Jurkat, Clone E6-1 (cell line): ENCODE results near the gene UPF1.
A peak's percentile ranks its signal among the peaks of the same experiment; 100 is the strongest.
"Not testable (repeated sequence)": the region's sequence is repeated elsewhere in the genome, so short reads cannot be mapped to it uniquely, and the experiment has no call there.

ENCODE experiments used
- DNase-seq: peaks from one replicate; pipeline ENCODE4 v3.0.0-alpha.2; 2011; ENCODE audit warnings: low read depth, low spot score
- H3K4me3 ChIP-seq: 2 replicates; pipeline ENCODE4 v1.5.1; 2011; ENCODE audit warnings: mild to moderate bottlenecking, low read length, control low read depth, moderate library complexity

Gene UPF1

GRCh38 chr19:18893587-18894253, 62.0 kb downstream of the UPF1 start:
- no peak for DNase-seq
- no peak overlapping the region for H3K4me3 ChIP-seq

GRCh38 chr19:18894254-18895037, 62.7 kb downstream of the UPF1 start:
- H3K4me3 ChIP-seq = no peak overlapping the region
- DNase-seq = no peak

- DNase-seq = no peak
- H3K4me3 ChIP-seq = peak overlapping the region; percentile 48
These were observed 63.5 kb downstream of the UPF1 start for GRCh38 chr19:18895038-18895823.

- peak within 1 kb of the TSS; percentile 48 for H3K4me3 ChIP-seq
- DNase-seq = no peak
These were observed 64.1 kb downstream of the UPF1 start, which contains the start of gene CERS1 for GRCh38 chr19:18895824-18896341. Gene CERS1, minus strand, starts transcription at chr19:18896158. Its CDS starts 86 bp downstream, at chr19:18896072.

GRCh38 chr19:18896421-18896841, 64.7 kb downstream of the UPF1 start:
- no peak overlapping the region for H3K4me3 ChIP-seq
- DNase-seq = no peak

- no peak overlapping the region for H3K4me3 ChIP-seq
- DNase-seq = no peak
These were observed 65.6 kb downstream of the UPF1 start for GRCh38 chr19:18897094-18898029.

GRCh38 chr19:18898081-18898606, 66.4 kb downstream of the UPF1 start:
- no peak overlapping the region for H3K4me3 ChIP-seq
- no peak for DNase-seq

GRCh38 chr19:18898607-18899408, 67.0 kb downstream of the UPF1 start:
- no peak for DNase-seq
- H3K4me3 ChIP-seq = no peak overlapping the region

GRCh38 chr19:18899624-18900560, 68.1 kb downstream of the UPF1 start:
- no peak overlapping the region for H3K4me3 ChIP-seq
- no peak for DNase-seq

- no peak for DNase-seq
- no peak overlapping the region for H3K4me3 ChIP-seq
These were observed 69.1 kb downstream of the UPF1 start for GRCh38 chr19:18900700-18901481.

- no peak for DNase-seq
- H3K4me3 ChIP-seq = no peak overlapping the region
These were observed 69.7 kb downstream of the UPF1 start for GRCh38 chr19:18901491-18901890.

GRCh38 chr19:18902519-18902918, 70.8 kb downstream of the UPF1 start:
- not testable (repeated sequence) for H3K4me3 ChIP-seq, DNase-seq

GRCh38 chr19:18903156-18904037, 71.6 kb downstream of the UPF1 start:
- DNase-seq = no peak

GRCh38 chr19:18904334-18905057, 72.7 kb downstream of the UPF1 start:
- no peak for DNase-seq
- no peak overlapping the region for H3K4me3 ChIP-seq

More at GRCh38 chr19:18903156-18904037, 71.6 kb downstream of the UPF1 start:
- H3K4me3 ChIP-seq = no peak overlapping the region
